ENCODE measurements around the gene ANKRD10. TPM values are rescaled to one million over a fixed set of nuclear protein-coding genes. Genes with fewer than 3 reads are reported as not detected.
A peak's percentile ranks its signal among the peaks of the same experiment; 100 is the strongest.

Gene ANKRD10
- total RNA-seq, 1 experiment from 2014 or later = 159 TPM

GRCh38 chr13:110915874-110916206 is 971 bp upstream of the ANKRD10 start:
- Mint-ChIP-seq H3K9me3 (no peaks in the 10 kb centered on the region), H3K36me3 (ENCODE audit: insufficient read depth in 1 of 3, low read depth in 3 of 3) (peaks cover 3 to 10% (median 7%) of the 10 kb centered on the region in 3 experiments), H3K4me3 (peak overlapping the region; percentile 82 to 90), H3K27me3 (ENCODE audit: low read depth) (no peaks in the 10 kb centered on the region; the same call in 1 of the 2 replicates), H3K4me1 (peaks cover 34 to 40% of the 10 kb centered on the region in 2 experiments), H3K27ac (peak overlapping the region in 2 of 3 experiments; percentile 86 to 96; a peak in 6 of 7 replicates)
- H2AK5ac ChIP-seq (ENCODE audit: insufficient read length, low read length) = no peak overlapping the region
- H3K4me2 ChIP-seq (ENCODE audit: insufficient read depth, insufficient read length, low read length) = peak overlapping the region; percentile 95
- no peak overlapping the region for H3K23ac ChIP-seq (ENCODE audit: insufficient read length, low read depth, low read length)
- no peaks in the 10 kb centered on the region for H3K79me1 ChIP-seq (ENCODE audit: insufficient read depth, low read depth, low read length, poor library complexity, severe bottlenecking)
- H2AFZ ChIP-seq (ENCODE audit: low read length) = no peak overlapping the region
- no peaks in the 10 kb centered on the region for H4K20me1 ChIP-seq (ENCODE audit: control insufficient read depth, insufficient read depth, insufficient read length)
- H4K91ac ChIP-seq (ENCODE audit: insufficient read length, low read depth, low read length) = no peak overlapping the region
- H3K4ac ChIP-seq (ENCODE audit: low read depth, low read length) = no peak overlapping the region; the same call in 1 of the 2 replicates
- H2BK5ac ChIP-seq (ENCODE audit: insufficient read length, low read length) = no peak overlapping the region
- no peaks in the 10 kb centered on the region for H3K27me3 ChIP-seq (ENCODE audit: insufficient read depth, low read length)
- H2BK15ac ChIP-seq (ENCODE audit: low read depth, low read length) = no peak overlapping the region
- H4K8ac ChIP-seq (replicated peaks; ENCODE audit: insufficient read length, low read depth, low read length) = no peak overlapping the region
- H3K18ac ChIP-seq (ENCODE audit: insufficient read length, low read depth, low read length) = peak overlapping the region; percentile 88
- no peak overlapping the region for H3K27ac ChIP-seq (ENCODE audit: insufficient read length, low read depth, low read length)
- TF ChIP-seq CTCF (conservative IDR thresholded peaks at IDR 0.05) = no peak
- H2BK20ac ChIP-seq (ENCODE audit: low read depth, low read length, poor library complexity, severe bottlenecking) = no peak overlapping the region
- H3K4me1 ChIP-seq (ENCODE audit: insufficient read depth, low read length) = peaks cover 3% of the 10 kb centered on the region; the same call in 1 of the 2 replicates
- no CpG with 5 or more reads among the region's 12 CpGs for WGBS (ENCODE audit: extremely low coverage, insufficient read length, low lambda C conversion rate)
- H3K56ac ChIP-seq (ENCODE audit: insufficient read length, low read depth, low read length) = peak overlapping the region; percentile 88
- H3K23me2 ChIP-seq (ENCODE audit: insufficient read length, low read depth, low read length, poor library complexity, severe bottlenecking) = peaks cover 16% of the 10 kb centered on the region
- H2BK12ac ChIP-seq (ENCODE audit: insufficient read length, low read depth, low read length) = no peak overlapping the region
- H3T11ph ChIP-seq (ENCODE audit: low read length) = no peak overlapping the region
- no peak for DNase-seq
- H3K79me2 ChIP-seq (ENCODE audit: insufficient read depth, low read length) = peaks cover 37% of the 10 kb centered on the region
- H2BK120ac ChIP-seq (ENCODE audit: low read depth, low read length, poor library complexity, severe bottlenecking) = peak overlapping the region; percentile 75
- peak overlapping the region; percentile 98 for H3K9ac ChIP-seq (ENCODE audit: extremely low read depth, insufficient read length, low read length)
- no peak overlapping the region for H4K5ac ChIP-seq (ENCODE audit: insufficient read length, low read depth, low read length)
- peak overlapping the region; percentile 91 for H3K14ac ChIP-seq (ENCODE audit: insufficient read depth, low read length)
- no peaks in the 10 kb centered on the region for H3K9me3 ChIP-seq (ENCODE audit: control insufficient read depth, low read depth, low read length)
